Breast epithelium (tissue), 4 donors: ENCODE results near the gene KANSL2. TPM values are rescaled to one million over a fixed set of nuclear protein-coding genes. Genes with fewer than 3 reads are reported as not detected.
"Not testable (repeated sequence)": the region's sequence is repeated elsewhere in the genome, so short reads cannot be mapped to it uniquely, and the experiment has no call there.

Source experiments
- DNase-seq, 2 donors: peaks; one replicate each; pipeline ENCODE4 v3.0.0-alpha.2; 2019; ENCODE audit warnings: low spot score in 2 of 2
- H3K27ac ChIP-seq, 2 donors: fragments of 200-600 bp; sonication (generic) in 1 of 2; one replicate each; pipeline ENCODE4 v1.5.1; 2016 to 2019; ENCODE audit warnings: mild to moderate bottlenecking in 1 of 2
- H3K27me3 ChIP-seq, 2 donors: fragments of 200-600 bp; sonication (generic) in 1 of 2; one replicate each; pipeline versions ENCODE4 v1.5.1 to v1.6.0; 2017 to 2019; ENCODE audit warnings: control low read depth in 1 of 2, mild to moderate bottlenecking in 1 of 2
- H3K36me3 ChIP-seq: fragments of 200-600 bp; one replicate; pipeline ENCODE4 v1.5.1; 2019
- H3K4me1 ChIP-seq, 2 donors: fragments of 200-600 bp; sonication (generic); one replicate each; pipeline ENCODE4 v1.5.1; 2016 to 2019; ENCODE audit warnings: control low read depth in 1 of 2
- H3K4me3 ChIP-seq, 3 donors: fragments of 200-600 bp; sonication (generic); 1 replicate in 2 of 3; 2 replicates in 1 of 3; pipeline ENCODE4 v1.5.1; 2016 to 2019; ENCODE audit warnings: mild to moderate bottlenecking in 3 of 3, moderate library complexity in 2 of 3
- H3K9me3 ChIP-seq, 2 donors: fragments of 200-600 bp; sonication (generic) in 1 of 2; one replicate each; pipeline ENCODE4 v1.5.1; 2016 to 2019; ENCODE audit warnings: control low read depth in 1 of 2
- CTCF ChIP-seq, 3 donors: fragments of 450-650 bp; IDR thresholded peaks; one replicate each; pipeline ENCODE4 v1.5.1; 2016 to 2017; ENCODE audit warnings: antibody characterized with exemption in 3 of 3, mild to moderate bottlenecking in 3 of 3, moderate library complexity in 3 of 3
- POLR2A ChIP-seq: fragments of 450-650 bp; IDR thresholded peaks from one replicate; pipeline ENCODE4 v1.6.1; 2016; ENCODE audit warnings: antibody characterized with exemption, mild to moderate bottlenecking, moderate library complexity
- POLR2AphosphoS5 ChIP-seq, 3 donors: sonication (generic); formaldehyde crosslinking; IDR thresholded peaks; one replicate each; pipeline ENCODE4 v1.6.1; 2017; ENCODE audit warnings: antibody characterized with exemption in 3 of 3
- intact Hi-C: fragments of 100-400 bp; cut with DNase I; formaldehyde crosslinking; loops from one replicate; pipeline ENCODE4 v1.15.1; 2023; ENCODE audit warnings: low total_unique reads
- total RNA-seq, 3 donors: library from RNA; depleted of rRNA; stranded (reverse); fragments of >200 nt; gene quantifications; one replicate each; pipeline ENCODE4 v1.1.0, GENCODE V29; 2016

The KANSL2 gene
- total RNA-seq, 3 donors from 2014 or later, result 48.0 to 113 (median 76.4) TPM

- no peak for TF ChIP-seq CTCF (IDR thresholded peaks at IDR 0.05)
- no peak for TF ChIP-seq POLR2AphosphoS5 (IDR thresholded peaks at IDR 0.05)
- no peak for TF ChIP-seq POLR2A
- Histone ChIP-seq H3K27me3 (no peaks in the 10 kb centered on the region), H3K27ac (no peak overlapping the region), H3K9me3 (no peaks in the 10 kb centered on the region), H3K4me3 (no peak overlapping the region), H3K36me3 (peaks cover 28% of the 10 kb centered on the region), H3K4me1 (no peaks in the 10 kb centered on the region)
- no peak for DNase-seq
- intact Hi-C loops, result no loop called here
Observed at GRCh38 chr12:48671231-48671856, 10.7 kb downstream of the KANSL2 start.

- H3K9me3 ChIP-seq, result no peaks in the 10 kb centered on the region
- TF ChIP-seq POLR2A, result no peak
- TF ChIP-seq CTCF (IDR thresholded peaks at IDR 0.05), result no peak
- no peak for TF ChIP-seq POLR2AphosphoS5 (IDR thresholded peaks at IDR 0.05)
Observed at GRCh38 chr12:48668996-48669395, 13.0 kb downstream of the KANSL2 start.

GRCh38 chr12:48659863-48660262, 22.2 kb downstream of the KANSL2 start:
- H3K36me3 ChIP-seq, result no peaks in the 10 kb centered on the region
- H3K27me3 ChIP-seq, result no peaks in the 10 kb centered on the region
- intact Hi-C loops, result no loop called here
- H3K9me3 ChIP-seq, result no peaks in the 10 kb centered on the region
- no peaks in the 10 kb centered on the region for H3K4me1 ChIP-seq
- no peak overlapping the region for H3K4me3 ChIP-seq
- no peak for DNase-seq
- TF ChIP-seq POLR2A (no peak), CTCF (IDR thresholded peaks at IDR 0.05) (no peak), POLR2AphosphoS5 (IDR thresholded peaks at IDR 0.05) (no peak)
- no peak overlapping the region for H3K27ac ChIP-seq

More at GRCh38 chr12:48668996-48669395, 13.0 kb downstream of the KANSL2 start:
- H3K36me3 ChIP-seq, result peaks cover 28% of the 10 kb centered on the region
- no peaks in the 10 kb centered on the region for H3K27me3 ChIP-seq
- no peaks in the 10 kb centered on the region for H3K4me1 ChIP-seq
- DNase-seq, result no peak
- no peak overlapping the region for H3K4me3 ChIP-seq
- H3K27ac ChIP-seq, result no peak overlapping the region
- intact Hi-C loops, result no loop called here

GRCh38 chr12:48651681-48652080, 30.4 kb downstream of the KANSL2 start:
- TF ChIP-seq POLR2A (no peak), CTCF (IDR thresholded peaks at IDR 0.05) (no peak), POLR2AphosphoS5 (IDR thresholded peaks at IDR 0.05) (no peak)
- Histone ChIP-seq H3K9me3 (no peaks in the 10 kb centered on the region), H3K4me3 (no peak overlapping the region), H3K36me3 (no peaks in the 10 kb centered on the region), H3K27ac (no peak overlapping the region), H3K4me1 (no peaks in the 10 kb centered on the region), H3K27me3 (no peaks in the 10 kb centered on the region)
- intact Hi-C loops, result no loop called here
- DNase-seq, result no peak

GRCh38 chr12:48645354-48645753, 36.7 kb downstream of the KANSL2 start:
- DNase-seq, H3K4me3 ChIP-seq, intact Hi-C loops, H3K27me3 ChIP-seq, H3K4me1 ChIP-seq, H3K27ac ChIP-seq, H3K9me3 ChIP-seq, H3K36me3 ChIP-seq: not testable (repeated sequence)

- Histone ChIP-seq H3K27me3 (no peaks in the 10 kb centered on the region), H3K27ac (no peak overlapping the region), H3K4me3 (no peak overlapping the region), H3K4me1 (no peaks in the 10 kb centered on the region), H3K9me3 (no peaks in the 10 kb centered on the region), H3K36me3 (no peaks in the 10 kb centered on the region)
- DNase-seq, result no peak
- intact Hi-C loops, result no loop called here
- TF ChIP-seq CTCF (IDR thresholded peaks at IDR 0.05) (no peak), POLR2A (no peak), POLR2AphosphoS5 (IDR thresholded peaks at IDR 0.05) (no peak)
Observed at GRCh38 chr12:48643011-48643410, 39.0 kb downstream of the KANSL2 start.

GRCh38 chr12:48641752-48642555, 40.1 kb downstream of the KANSL2 start:
- H3K4me1 ChIP-seq, H3K27me3 ChIP-seq, H3K9me3 ChIP-seq, intact Hi-C loops, H3K4me3 ChIP-seq, DNase-seq, H3K36me3 ChIP-seq, H3K27ac ChIP-seq: not testable (repeated sequence)
